PC-9 (cell line): ENCODE measurements around the gene CCDC124.

ENCODE experiments used
- CTCF ChIP-seq: fragments of 200-600 bp; sonication (generic); conservative IDR thresholded peaks from 2 replicates; pipeline ENCODE4 v1.6.1; 2017; ENCODE audit warnings: mixed run types, antibody characterized with exemption, mild to moderate bottlenecking, moderate library complexity
- EZH2 ChIP-seq: fragments of 200-600 bp; sonication (generic); IDR thresholded peaks from 2 replicates; pipeline ENCODE4 v1.8.0; 2017; ENCODE audit warnings: antibody characterized with exemption, low read depth

GRCh38 chr19:17965370-17966128, 32.7 kb downstream of the CCDC124 start:
- TF ChIP-seq CTCF (no peak), EZH2 (no peak)
